Choroid plexus epithelial cell (primary cell): ENCODE results near the gene FBRS.

Experiments used
- DNase-seq: peaks from one replicate; pipeline ENCODE4 v3.0.0-alpha.2; 2010; ENCODE audit warnings: low read depth
- H3K4me3 ChIP-seq: 2 replicates; pipeline ENCODE4 v1.5.1; 2011; ENCODE audit warnings: low read depth, mild to moderate bottlenecking, control low read depth, low read length, moderate library complexity
- TF ChIP-seq, protein P1 (sequence below): conservative IDR thresholded peaks from 2 replicates; pipeline ENCODE4 v1.5.1; 2011; ENCODE audit warnings: low read depth, mild to moderate bottlenecking, control low read depth, inconsistent platforms, low read length, moderate library complexity

The FBRS gene

DNA sequence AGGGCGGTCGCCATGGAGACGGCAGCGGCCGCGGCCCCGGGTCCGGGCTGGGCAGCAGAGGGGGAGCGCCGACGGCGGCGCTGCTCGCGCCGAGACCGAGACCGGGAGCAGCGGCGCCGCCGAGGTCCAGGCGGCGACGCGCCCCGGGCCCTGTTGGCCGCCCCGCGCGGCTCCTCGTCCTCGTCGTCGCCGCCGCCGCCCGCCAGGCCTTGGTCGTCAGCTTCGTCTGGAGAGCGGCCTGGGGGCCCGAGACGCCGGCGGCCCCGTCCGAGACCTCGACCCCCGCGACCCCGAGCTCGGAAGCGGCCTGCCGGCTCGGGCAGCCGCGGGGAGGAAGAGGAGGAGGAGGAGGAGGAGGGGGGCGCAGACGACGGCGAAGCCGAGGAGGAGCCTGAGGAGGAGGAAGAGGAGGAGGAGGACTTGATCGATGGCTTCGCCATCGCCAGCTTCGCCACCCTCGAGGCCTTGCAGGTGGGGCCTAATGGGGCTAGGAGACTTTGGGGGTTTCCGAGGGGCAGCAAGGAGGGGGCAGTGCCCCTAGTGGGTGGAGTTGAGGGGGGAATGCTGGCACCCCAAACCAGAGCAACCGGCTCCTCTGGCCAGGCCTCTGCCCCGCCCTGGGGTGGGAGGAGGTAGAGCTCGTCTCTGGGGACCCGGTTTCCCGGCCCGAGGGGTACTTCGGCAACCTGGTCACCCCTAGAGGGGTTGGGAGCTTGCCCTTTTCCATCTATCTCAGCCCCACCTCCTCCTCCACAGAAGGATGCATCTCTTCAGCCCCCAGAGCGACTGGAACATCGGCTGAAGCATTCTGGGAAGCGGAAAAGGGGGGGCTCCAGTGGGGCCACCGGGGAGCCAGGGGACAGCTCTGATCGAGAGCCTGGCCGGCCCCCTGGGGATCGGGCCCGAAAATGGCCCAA lies 1.5 kb downstream of the FBRS start:
- DNase-seq: peak; percentile 17
- TF ChIP-seq, protein P1, sequence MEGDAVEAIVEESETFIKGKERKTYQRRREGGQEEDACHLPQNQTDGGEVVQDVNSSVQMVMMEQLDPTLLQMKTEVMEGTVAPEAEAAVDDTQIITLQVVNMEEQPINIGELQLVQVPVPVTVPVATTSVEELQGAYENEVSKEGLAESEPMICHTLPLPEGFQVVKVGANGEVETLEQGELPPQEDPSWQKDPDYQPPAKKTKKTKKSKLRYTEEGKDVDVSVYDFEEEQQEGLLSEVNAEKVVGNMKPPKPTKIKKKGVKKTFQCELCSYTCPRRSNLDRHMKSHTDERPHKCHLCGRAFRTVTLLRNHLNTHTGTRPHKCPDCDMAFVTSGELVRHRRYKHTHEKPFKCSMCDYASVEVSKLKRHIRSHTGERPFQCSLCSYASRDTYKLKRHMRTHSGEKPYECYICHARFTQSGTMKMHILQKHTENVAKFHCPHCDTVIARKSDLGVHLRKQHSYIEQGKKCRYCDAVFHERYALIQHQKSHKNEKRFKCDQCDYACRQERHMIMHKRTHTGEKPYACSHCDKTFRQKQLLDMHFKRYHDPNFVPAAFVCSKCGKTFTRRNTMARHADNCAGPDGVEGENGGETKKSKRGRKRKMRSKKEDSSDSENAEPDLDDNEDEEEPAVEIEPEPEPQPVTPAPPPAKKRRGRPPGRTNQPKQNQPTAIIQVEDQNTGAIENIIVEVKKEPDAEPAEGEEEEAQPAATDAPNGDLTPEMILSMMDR: peak; percentile 8
- H3K4me3 ChIP-seq: peak overlapping the region; percentile 91

DNA sequence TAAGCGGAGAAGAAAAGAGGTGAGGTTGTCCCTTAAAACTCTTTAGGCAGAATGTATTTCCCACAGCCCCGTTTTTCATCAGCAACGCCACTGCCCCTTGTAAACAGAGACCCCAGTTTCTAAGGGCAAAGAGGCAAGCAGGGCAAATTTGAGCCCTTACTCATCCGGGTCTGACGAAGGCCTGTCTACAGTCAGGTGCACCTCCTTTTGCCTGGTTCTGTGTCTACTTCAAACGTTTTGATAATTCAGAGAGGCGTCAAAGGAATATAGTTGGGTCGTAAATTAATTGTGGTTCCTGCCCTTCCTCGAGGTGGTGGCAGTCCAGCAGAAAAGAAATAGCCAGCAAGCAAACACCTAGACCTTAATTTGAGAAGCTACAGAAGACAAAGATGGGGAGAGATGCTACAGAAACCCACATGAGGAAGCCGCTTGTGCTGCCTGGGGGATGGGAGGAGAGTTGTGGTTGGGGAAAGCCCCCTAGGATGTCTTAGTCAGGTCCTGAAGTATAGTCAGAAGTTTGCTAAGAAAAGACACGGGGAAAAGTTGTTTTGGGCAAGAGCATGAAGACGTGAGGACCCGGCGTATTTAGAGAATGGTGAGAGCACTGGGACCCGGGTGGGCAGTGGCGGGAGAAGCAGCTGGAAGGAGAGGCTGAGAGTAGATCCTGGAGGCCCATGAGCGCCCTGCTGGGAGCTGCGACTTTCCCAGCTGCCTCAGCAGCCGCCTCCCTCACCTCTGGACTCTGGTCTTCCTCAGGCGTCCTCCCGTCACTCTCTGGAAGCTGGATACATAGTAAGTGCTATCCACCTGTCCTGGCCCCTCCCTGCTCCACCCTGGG lies 2.4 kb downstream of the FBRS start:
- peak; percentile 65 for DNase-seq
- TF ChIP-seq, protein P1: no peak
- peak overlapping the region; percentile 91 for H3K4me3 ChIP-seq

DNA sequence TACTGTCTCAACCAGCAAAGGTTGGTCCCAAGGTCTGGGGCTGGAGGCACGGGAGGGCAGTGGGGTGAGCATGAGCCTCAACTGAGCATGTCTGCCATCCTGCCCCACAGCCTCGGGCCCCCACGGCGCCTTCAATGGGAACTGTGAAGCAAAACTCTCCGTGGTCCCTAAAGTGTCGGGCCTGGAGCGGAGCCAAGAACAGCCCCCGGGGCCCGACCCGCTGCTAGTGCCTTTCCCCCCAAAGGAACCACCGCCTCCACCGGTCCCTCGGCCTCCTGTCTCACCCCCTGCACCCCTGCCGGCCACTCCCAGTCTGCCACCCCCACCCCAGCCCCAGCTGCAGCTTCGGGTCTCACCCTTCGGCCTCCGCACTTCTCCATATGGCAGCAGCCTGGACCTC lies 4.2 kb downstream of the FBRS start:
- H3K4me3 ChIP-seq: no peak overlapping the region
- TF ChIP-seq, protein P1: no peak

DNA sequence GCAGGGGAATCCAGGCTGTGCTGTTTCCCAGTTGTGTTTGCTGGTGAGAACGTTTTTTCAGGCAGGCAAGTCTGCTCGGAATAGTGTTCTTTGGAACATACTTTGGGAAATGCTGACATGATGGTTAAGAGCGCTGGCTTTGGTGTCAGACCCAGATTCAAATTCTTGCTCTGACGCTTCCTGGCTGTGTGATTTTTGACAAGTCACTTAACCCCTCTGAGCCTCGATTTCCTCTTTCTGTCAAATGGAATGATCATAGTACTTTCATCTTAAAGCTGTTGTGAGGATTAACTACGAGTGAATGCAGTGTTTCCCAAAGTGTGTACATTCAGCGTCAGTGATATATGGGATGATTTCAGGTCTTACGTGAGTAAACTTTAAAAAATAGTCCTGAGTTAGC lies 4.8 kb downstream of the FBRS start:
- TF ChIP-seq, protein P1: no peak
- no peak for DNase-seq
- no peak overlapping the region for H3K4me3 ChIP-seq

More for the DNA sequence above, 4.2 kb downstream of the FBRS start:
- DNase-seq: no peak

DNA sequence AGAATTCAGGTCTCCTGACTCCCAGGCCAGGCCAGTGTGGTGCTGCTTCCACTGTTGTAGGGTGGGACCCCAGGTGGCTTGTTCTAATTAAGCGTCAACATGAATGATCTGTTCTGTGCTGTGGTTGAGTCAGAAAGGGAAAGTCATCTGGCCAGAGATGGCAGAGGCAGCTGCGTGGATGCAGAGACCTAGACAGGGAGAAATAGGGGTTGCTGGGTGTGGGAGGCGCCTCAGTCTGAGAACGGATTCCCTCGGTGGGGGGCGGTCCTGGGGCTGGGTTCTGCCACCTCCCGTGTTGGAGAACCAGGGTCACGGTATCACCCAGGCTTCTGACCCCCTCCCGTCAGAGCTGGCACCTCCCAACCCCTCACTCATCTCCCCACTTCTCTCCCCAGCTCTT lies 5.6 kb downstream of the FBRS start:
- H3K4me3 ChIP-seq: no peak overlapping the region
- TF ChIP-seq, protein P1: no peak
- no peak for DNase-seq

DNA sequence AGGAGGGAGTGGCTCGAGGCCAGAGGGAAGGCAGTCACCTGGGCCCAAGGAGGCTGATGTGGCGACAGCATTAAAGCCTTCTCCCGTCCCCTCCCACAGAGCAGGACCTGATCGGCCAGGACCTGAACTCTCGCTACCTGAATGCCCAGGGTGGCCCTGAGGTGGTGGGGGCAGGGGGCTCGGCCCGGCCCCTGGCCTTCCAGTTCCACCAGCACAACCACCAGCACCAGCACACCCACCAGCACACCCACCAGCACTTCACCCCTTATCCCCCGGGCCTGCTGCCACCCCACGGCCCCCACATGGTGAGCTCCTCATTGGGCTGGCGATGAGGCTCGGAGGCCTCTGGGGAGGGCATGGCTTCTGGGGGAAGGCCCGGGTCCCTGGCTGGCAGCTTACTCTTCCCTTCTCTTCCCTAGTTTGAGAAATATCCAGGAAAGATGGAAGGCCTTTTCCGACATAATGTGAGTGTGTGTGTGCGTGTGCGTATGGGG lies 6.4 kb downstream of the FBRS start:
- H3K4me3 ChIP-seq: no peak overlapping the region
- DNase-seq: no peak
- TF ChIP-seq, protein P1: no peak
